Uterus (tissue), 4 donors: ENCODE results near the gene PIGR. TPM values are rescaled to one million over a fixed set of nuclear protein-coding genes. Genes with fewer than 3 reads are reported as not detected.

Experiments
- DNase-seq, 2 donors: peaks; one replicate each; pipeline ENCODE4 v3.0.0-alpha.2; 2019 to 2020
- H3K27ac ChIP-seq, 2 donors: fragments of 200-600 bp; sonication (generic); 1 replicate in 1 of 2; 2 replicates in 1 of 2; pipeline ENCODE4 v1.5.1; 2016 to 2018
- H3K27me3 ChIP-seq, 2 donors: fragments of 200-600 bp; sonication (generic); one replicate each; pipeline ENCODE4 v1.5.1; 2018 to 2019; ENCODE audit warnings: control low read depth in 1 of 2
- H3K36me3 ChIP-seq, 2 donors: fragments of 200-600 bp; sonication (generic); one replicate each; pipeline ENCODE4 v1.5.1; 2019; ENCODE audit warnings: control low read depth in 1 of 2
- H3K4me1 ChIP-seq, 2 donors: fragments of 200-600 bp; sonication (generic); one replicate each; pipeline ENCODE4 v1.5.1; 2018 to 2019; ENCODE audit warnings: control low read depth in 1 of 2
- H3K4me3 ChIP-seq, 2 donors: fragments of 200-600 bp; sonication (generic); 1 replicate in 1 of 2; 2 replicates in 1 of 2; pipeline ENCODE4 v1.5.1; 2018 to 2019; ENCODE audit warnings: mild to moderate bottlenecking in 1 of 2
- H3K9me3 ChIP-seq, 2 donors: fragments of 200-600 bp; sonication (generic); one replicate each; pipeline ENCODE4 v1.5.1; 2019; ENCODE audit warnings: control low read depth in 1 of 2
- POLR2A ChIP-seq, 2 donors: fragments of 450-650 bp; IDR thresholded peaks; one replicate each; pipeline ENCODE4 v1.6.1; 2016; ENCODE audit warnings: antibody characterized with exemption in 2 of 2, mild to moderate bottlenecking in 1 of 2, moderate library complexity in 1 of 2
- intact Hi-C: fragments of 100-400 bp; cut with DNase I; formaldehyde crosslinking; loops from one replicate; pipeline ENCODE4 v1.15.1; 2023; ENCODE audit warnings: low total_unique reads
- total RNA-seq, 4 donors: library from RNA; depleted of rRNA in 3 of 4; stranded (reverse); fragments of >200 nt in 3 of 4; gene quantifications; one replicate each; pipeline versions ENCODE4 v1.1.0 to v1.2.4, GENCODE V29; 2014 to 2023
- TF ChIP-seq, protein P1 (sequence below), 4 experiments: fragments of 200-600 bp in 2 of 4; fragments of 450-650 bp in 2 of 4; sonication (generic) in 2 of 4; IDR thresholded peaks; one replicate each; pipeline ENCODE4 v1.5.1; 2016 to 2019; ENCODE audit warnings: antibody characterized with exemption in 4 of 4, mild to moderate bottlenecking in 2 of 4, moderate library complexity in 1 of 4
- donor health status: DM: yes; HTN: yes; CAD: no.

The PIGR gene
- total RNA-seq, 4 donors from 2014 or later = 0.69 to 7.1 (median 3.1) TPM

DNA sequence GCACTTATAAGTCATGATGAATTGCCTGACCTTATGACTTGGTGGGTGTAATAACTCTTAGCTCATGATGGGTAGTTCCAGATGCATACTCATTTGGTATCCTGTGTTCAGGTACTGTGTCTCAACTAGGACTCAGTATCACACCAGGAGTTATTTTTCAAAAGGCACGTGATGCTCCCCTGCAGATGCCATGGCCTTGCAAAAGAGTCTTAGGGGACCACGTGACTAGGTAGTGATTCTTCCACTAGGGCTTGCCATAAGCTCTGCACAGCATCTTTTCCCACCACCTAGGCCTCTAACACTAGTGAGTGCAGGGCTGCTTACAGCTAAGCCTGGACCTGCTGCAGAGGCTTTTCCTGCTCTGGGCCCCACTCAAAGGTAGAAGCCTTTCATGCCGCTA, 27.9 kb upstream of the PIGR start:
- Histone ChIP-seq H3K36me3 (no peaks in the 10 kb centered on the region), H3K27ac (no peak overlapping the region), H3K4me3 (no peak overlapping the region), H3K27me3 (no peaks in the 10 kb centered on the region), H3K9me3 (no peaks in the 10 kb centered on the region), H3K4me1 (no peaks in the 10 kb centered on the region)
- TF ChIP-seq POLR2A (IDR thresholded peaks at IDR 0.05) = no peak
- TF ChIP-seq, protein P1, sequence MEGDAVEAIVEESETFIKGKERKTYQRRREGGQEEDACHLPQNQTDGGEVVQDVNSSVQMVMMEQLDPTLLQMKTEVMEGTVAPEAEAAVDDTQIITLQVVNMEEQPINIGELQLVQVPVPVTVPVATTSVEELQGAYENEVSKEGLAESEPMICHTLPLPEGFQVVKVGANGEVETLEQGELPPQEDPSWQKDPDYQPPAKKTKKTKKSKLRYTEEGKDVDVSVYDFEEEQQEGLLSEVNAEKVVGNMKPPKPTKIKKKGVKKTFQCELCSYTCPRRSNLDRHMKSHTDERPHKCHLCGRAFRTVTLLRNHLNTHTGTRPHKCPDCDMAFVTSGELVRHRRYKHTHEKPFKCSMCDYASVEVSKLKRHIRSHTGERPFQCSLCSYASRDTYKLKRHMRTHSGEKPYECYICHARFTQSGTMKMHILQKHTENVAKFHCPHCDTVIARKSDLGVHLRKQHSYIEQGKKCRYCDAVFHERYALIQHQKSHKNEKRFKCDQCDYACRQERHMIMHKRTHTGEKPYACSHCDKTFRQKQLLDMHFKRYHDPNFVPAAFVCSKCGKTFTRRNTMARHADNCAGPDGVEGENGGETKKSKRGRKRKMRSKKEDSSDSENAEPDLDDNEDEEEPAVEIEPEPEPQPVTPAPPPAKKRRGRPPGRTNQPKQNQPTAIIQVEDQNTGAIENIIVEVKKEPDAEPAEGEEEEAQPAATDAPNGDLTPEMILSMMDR (IDR thresholded peaks at IDR 0.05) = no peak
- intact Hi-C loops = no loop called here
- no peak for DNase-seq

DNA sequence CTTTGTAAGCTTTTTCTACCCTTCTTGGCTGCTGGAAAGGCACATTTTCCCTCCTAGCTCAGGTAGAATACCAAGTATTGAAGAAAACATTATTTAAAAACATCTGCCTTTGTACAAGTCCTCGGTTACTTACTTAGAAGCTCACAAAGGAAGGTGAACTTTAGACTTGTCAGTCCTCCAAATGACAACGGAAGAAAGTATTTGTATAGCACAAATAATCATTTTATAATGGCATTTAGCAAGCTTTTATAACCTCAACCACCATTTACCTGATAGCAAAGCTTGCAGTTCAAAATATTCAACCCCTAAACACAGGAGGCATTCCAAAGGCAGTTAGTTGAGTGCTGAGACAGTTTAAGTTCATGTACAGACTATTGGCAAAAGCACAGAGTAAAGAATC, 26.5 kb upstream of the PIGR start:
- Histone ChIP-seq H3K27ac (no peak overlapping the region), H3K4me1 (no peaks in the 10 kb centered on the region), H3K36me3 (no peaks in the 10 kb centered on the region), H3K27me3 (no peaks in the 10 kb centered on the region), H3K9me3 (no peaks in the 10 kb centered on the region), H3K4me3 (no peak overlapping the region)
- TF ChIP-seq POLR2A (IDR thresholded peaks at IDR 0.05) = no peak
- TF ChIP-seq, protein P1 (IDR thresholded peaks at IDR 0.05) = no peak
- intact Hi-C loops = no loop called here
- no peak for DNase-seq

DNA sequence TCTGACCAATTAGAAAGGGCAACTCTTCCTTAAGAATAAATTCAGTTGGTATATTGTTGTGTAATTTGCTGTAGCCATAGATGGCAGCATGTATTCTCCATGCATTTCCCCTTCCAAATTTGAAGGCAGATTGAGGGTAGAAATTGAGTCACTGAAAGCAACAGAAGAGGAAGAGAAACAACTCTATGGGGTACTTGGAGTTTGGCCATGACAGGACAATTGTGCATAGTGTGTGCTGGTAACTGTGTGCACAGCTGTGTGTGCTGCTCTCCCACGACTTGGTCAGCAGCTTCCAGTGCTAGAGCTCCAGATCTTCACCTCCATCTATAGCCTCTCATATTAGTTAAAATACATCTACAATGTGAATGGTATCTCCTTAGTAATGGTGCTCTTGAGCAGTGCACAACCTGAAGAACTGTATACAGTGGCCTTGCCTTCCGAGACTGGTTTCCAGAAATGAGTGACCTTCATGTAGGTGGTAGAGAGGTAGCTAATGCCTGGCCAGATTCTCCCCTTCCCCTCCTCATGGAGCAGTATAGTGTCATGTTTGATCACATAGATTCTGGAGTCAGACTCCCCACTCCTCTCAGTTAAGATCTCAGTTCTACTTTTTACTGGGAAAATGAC, 24.9 kb upstream of the PIGR start:
- H3K27ac ChIP-seq = no peak overlapping the region
- no peaks in the 10 kb centered on the region for H3K27me3 ChIP-seq
- no peaks in the 10 kb centered on the region for H3K36me3 ChIP-seq
- intact Hi-C loops = no loop called here
- no peaks in the 10 kb centered on the region for H3K9me3 ChIP-seq
- DNase-seq = no peak
- TF ChIP-seq, protein P1 (IDR thresholded peaks at IDR 0.05) = no peak
- no peak for TF ChIP-seq POLR2A (IDR thresholded peaks at IDR 0.05)
- no peak overlapping the region for H3K4me3 ChIP-seq
- H3K4me1 ChIP-seq = no peaks in the 10 kb centered on the region

DNA sequence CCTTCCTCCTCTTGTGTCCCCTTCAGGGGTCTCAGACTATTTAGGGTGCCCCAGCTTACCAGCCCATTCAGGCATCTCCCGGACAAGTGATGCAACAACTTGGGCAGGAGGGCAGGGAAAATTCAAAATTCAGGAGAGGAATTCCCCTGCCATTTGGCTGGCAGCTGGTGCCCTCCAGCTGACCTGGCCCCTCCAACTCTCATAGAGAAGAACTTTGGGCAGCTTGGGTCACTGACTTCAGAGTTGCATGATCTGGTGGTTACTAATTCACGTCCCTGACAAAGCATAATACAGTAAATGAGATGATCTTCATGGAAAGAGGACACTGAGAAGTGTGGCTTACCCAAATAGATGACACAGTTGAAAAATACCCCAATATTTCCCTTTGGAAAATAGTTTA, 24.2 kb upstream of the PIGR start, which contains the start of gene FCAMR:
Gene FCAMR, minus strand, starts transcription at position 15 of the 400 bp plus-strand sequence. CDS start 335 bp downstream, outside the sequence.
- Histone ChIP-seq H3K36me3 (no peaks in the 10 kb centered on the region), H3K4me3 (no peak within 1 kb of the TSS), H3K27me3 (no peaks in the 10 kb centered on the region), H3K27ac (no peak within 1 kb of the TSS), H3K4me1 (no peaks in the 10 kb centered on the region), H3K9me3 (no peaks in the 10 kb centered on the region)
- TF ChIP-seq, protein P1 (IDR thresholded peaks at IDR 0.05) = no peak
- TF ChIP-seq POLR2A (IDR thresholded peaks at IDR 0.05) = no peak
- no peak for DNase-seq
- intact Hi-C loops = no loop called here

DNA sequence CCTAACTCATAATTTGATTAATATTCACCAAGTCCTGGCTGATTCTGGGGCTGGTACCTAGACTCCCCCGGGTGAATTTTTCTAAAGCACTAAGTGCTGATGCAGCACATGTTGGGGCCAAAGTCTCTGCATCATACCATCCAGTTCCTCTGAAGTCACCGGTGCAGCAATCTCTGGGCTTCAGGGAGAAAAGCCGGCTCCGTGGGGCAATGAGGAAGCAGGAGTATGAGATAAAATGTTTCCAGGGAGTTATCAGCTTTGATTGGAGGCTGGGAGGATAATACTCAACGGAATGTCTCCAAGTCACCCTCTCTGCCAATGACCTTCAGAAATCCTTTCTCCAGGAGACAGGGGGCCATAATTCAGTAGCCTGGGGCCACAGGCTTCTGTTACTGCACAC, 22.8 kb upstream of the PIGR start:
- intact Hi-C loops = no loop called here
- TF ChIP-seq POLR2A (IDR thresholded peaks at IDR 0.05) = no peak
- TF ChIP-seq, protein P1 (IDR thresholded peaks at IDR 0.05) = no peak
- no peak overlapping the region for H3K27ac ChIP-seq

More for the DNA sequence above, 22.8 kb upstream of the PIGR start:
- Histone ChIP-seq H3K27me3 (no peaks in the 10 kb centered on the region), H3K4me3 (no peak overlapping the region), H3K36me3 (no peaks in the 10 kb centered on the region), H3K9me3 (no peaks in the 10 kb centered on the region), H3K4me1 (no peaks in the 10 kb centered on the region)
- no peak for DNase-seq
